IMR-90 (cell line): ENCODE measurements around the gene CXCL9.

ENCODE experiments used
- CEBPB ChIP-seq: IDR thresholded peaks from 2 replicates; pipeline ENCODE4 v1.6.1; 2012; ENCODE audit warnings: low read depth, low read length, improper control_type of control experiment
- CHD1 ChIP-seq: IDR thresholded peaks from 2 replicates; pipeline ENCODE4 v1.6.1; 2012; ENCODE audit warnings: low read depth, low read length, improper control_type of control experiment
- FOS ChIP-seq: fragments of 150-350 bp; IDR thresholded peaks from 2 replicates; pipeline ENCODE4 v1.6.1; 2016; ENCODE audit warnings: low read depth, low read length
- MAFK ChIP-seq: IDR thresholded peaks from 2 replicates; pipeline ENCODE4 v1.6.1; 2012; ENCODE audit warnings: low read depth, low read length, improper control_type of control experiment
- POLR2A ChIP-seq: IDR thresholded peaks from 2 replicates; pipeline ENCODE4 v1.6.1; 2012; ENCODE audit warnings: mild to moderate bottlenecking, low read depth, low read length
- RAD21 ChIP-seq: IDR thresholded peaks from 2 replicates; pipeline ENCODE4 v1.6.1; 2012; ENCODE audit warnings: low read length, improper control_type of control experiment
- RCOR1 ChIP-seq: IDR thresholded peaks from 2 replicates; pipeline ENCODE4 v1.6.1; 2012; ENCODE audit warnings: mild to moderate bottlenecking, low read length, improper control_type of control experiment; ENCODE audit not compliant: insufficient replicate concordance
- RFX5 ChIP-seq: IDR thresholded peaks from 2 replicates; pipeline ENCODE4 v1.8.0; 2012; ENCODE audit warnings: low read depth, mild to moderate bottlenecking, low read length, moderate library complexity
- SMC3 ChIP-seq: fragments of 150-350 bp; IDR thresholded peaks from 2 replicates; pipeline ENCODE4 v1.6.1; 2016; ENCODE audit warnings: low read depth, mild to moderate bottlenecking, antibody characterized with exemption, low read length, moderate library complexity
- USF2 ChIP-seq: fragments of 150-350 bp; IDR thresholded peaks from 2 replicates; pipeline ENCODE4 v1.6.1; 2017; ENCODE audit warnings: mild to moderate bottlenecking, antibody characterized with exemption, low read length, low read depth
- TF ChIP-seq, protein P1 (sequence below): conservative IDR thresholded peaks from 2 replicates; pipeline ENCODE4 v1.5.1; 2012; ENCODE audit warnings: mild to moderate bottlenecking, low read depth, low read length, improper control_type of control experiment

GRCh38 chr4:76013540-76013939 lies 6.2 kb upstream of the CXCL9 start:
- TF ChIP-seq, protein P1, sequence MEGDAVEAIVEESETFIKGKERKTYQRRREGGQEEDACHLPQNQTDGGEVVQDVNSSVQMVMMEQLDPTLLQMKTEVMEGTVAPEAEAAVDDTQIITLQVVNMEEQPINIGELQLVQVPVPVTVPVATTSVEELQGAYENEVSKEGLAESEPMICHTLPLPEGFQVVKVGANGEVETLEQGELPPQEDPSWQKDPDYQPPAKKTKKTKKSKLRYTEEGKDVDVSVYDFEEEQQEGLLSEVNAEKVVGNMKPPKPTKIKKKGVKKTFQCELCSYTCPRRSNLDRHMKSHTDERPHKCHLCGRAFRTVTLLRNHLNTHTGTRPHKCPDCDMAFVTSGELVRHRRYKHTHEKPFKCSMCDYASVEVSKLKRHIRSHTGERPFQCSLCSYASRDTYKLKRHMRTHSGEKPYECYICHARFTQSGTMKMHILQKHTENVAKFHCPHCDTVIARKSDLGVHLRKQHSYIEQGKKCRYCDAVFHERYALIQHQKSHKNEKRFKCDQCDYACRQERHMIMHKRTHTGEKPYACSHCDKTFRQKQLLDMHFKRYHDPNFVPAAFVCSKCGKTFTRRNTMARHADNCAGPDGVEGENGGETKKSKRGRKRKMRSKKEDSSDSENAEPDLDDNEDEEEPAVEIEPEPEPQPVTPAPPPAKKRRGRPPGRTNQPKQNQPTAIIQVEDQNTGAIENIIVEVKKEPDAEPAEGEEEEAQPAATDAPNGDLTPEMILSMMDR = no peak
- TF ChIP-seq SMC3 = no peak
- TF ChIP-seq POLR2A = no peak
- no peak for TF ChIP-seq CEBPB
- no peak for TF ChIP-seq USF2
- no peak for TF ChIP-seq RFX5
- no peak for TF ChIP-seq RCOR1
- no peak for TF ChIP-seq MAFK
- TF ChIP-seq FOS = no peak
- TF ChIP-seq RAD21 = no peak
- TF ChIP-seq CHD1 = no peak
